Neural progenitor cell (in vitro differentiated cells): ENCODE data around the gene PAM.

Experiments
- CTCF ChIP-seq: fragments of 200-600 bp; sonication (generic); IDR thresholded peaks from 2 replicates; pipeline ENCODE4 v1.5.1; 2017; ENCODE audit warnings: antibody characterized with exemption, mild to moderate bottlenecking
- EZH2 ChIP-seq: fragments of 200-600 bp; sonication (generic); IDR thresholded peaks from 2 replicates; pipeline ENCODE4 v1.6.1; 2017; ENCODE audit warnings: antibody characterized with exemption, mild to moderate bottlenecking, moderate library complexity

GRCh38 chr5:102905056-102905455 lies 150.0 kb downstream of the PAM start:
- TF ChIP-seq CTCF: no peak
- no peak for TF ChIP-seq EZH2
